HG03097 (cell line): Measurements from ENCODE around the gene TSNAXIP1.
A peak's percentile ranks its signal among the peaks of the same experiment; 100 is the strongest.

Source experiments
- ATAC-seq: cut with Tn5 transposase; IDR thresholded peaks from one replicate; pipeline ENCODE4 v1.9.1; 2021; ENCODE audit not compliant: unreplicated experiment, low FRiP score

The TSNAXIP1 gene

GRCh38 chr16:67806428-67807147, at the start of gene TSNAXIP1, which contains the start of gene RANBP10:
Gene TSNAXIP1, plus strand, starts transcription at chr16:67806889. Its CDS starts 261 bp downstream, at chr16:67807150.
Gene RANBP10, minus strand, starts transcription at chr16:67806560. Its CDS starts 24 bp downstream, at chr16:67806536.
- ATAC-seq = peak; percentile 92

- ATAC-seq = no peak
These were observed 48.7 kb upstream of the TSNAXIP1 start for GRCh38 chr16:67758006-67758405.

- no peak for ATAC-seq
These were observed 47.7 kb upstream of the TSNAXIP1 start for GRCh38 chr16:67758966-67759365.

GRCh38 chr16:67760206-67760955, 46.3 kb upstream of the TSNAXIP1 start:
- no peak for ATAC-seq

GRCh38 chr16:67760956-67761230, 45.8 kb upstream of the TSNAXIP1 start:
- no peak for ATAC-seq

- no peak for ATAC-seq
These were observed 44.8 kb upstream of the TSNAXIP1 start for GRCh38 chr16:67761924-67762323.

- no peak for ATAC-seq
These were observed 44.3 kb upstream of the TSNAXIP1 start for GRCh38 chr16:67762385-67762784.

GRCh38 chr16:67763066-67763465, 43.6 kb upstream of the TSNAXIP1 start:
- no peak for ATAC-seq

- no peak for ATAC-seq
These were observed 42.5 kb upstream of the TSNAXIP1 start for GRCh38 chr16:67764158-67764667.

GRCh38 chr16:67766291-67766690, 40.4 kb upstream of the TSNAXIP1 start:
- no peak for ATAC-seq

- no peak for ATAC-seq
These were observed 38.7 kb upstream of the TSNAXIP1 start for GRCh38 chr16:67767953-67768352.

GRCh38 chr16:67770346-67770991, 36.2 kb upstream of the TSNAXIP1 start:
- no peak for ATAC-seq

GRCh38 chr16:67773099-67773498, 33.6 kb upstream of the TSNAXIP1 start:
- ATAC-seq = no peak

GRCh38 chr16:67773569-67774456, 32.9 kb upstream of the TSNAXIP1 start:
- no peak for ATAC-seq

- no peak for ATAC-seq
These were observed 32.2 kb upstream of the TSNAXIP1 start for GRCh38 chr16:67774457-67774853.

GRCh38 chr16:67775273-67775672, 31.4 kb upstream of the TSNAXIP1 start:
- no peak for ATAC-seq

- no peak for ATAC-seq
These were observed 27.3 kb upstream of the TSNAXIP1 start for GRCh38 chr16:67779256-67780014.

GRCh38 chr16:67780847-67781564, 25.7 kb upstream of the TSNAXIP1 start:
- no peak for ATAC-seq

- ATAC-seq = no peak
These were observed 25.1 kb upstream of the TSNAXIP1 start for GRCh38 chr16:67781565-67781921.
